ENCODE measurements around the gene MEMO1. TPM values are rescaled to one million over a fixed set of nuclear protein-coding genes. Genes with fewer than 3 reads are reported as not detected.
"Not testable (repeated sequence)": the region's sequence is repeated elsewhere in the genome, so short reads cannot be mapped to it uniquely, and the experiment has no call there.

The MEMO1 gene
- total RNA-seq, 2 experiments from 2014 or later, result 43.5 to 43.8 TPM

- peak overlapping the region; percentile 9 for H3K27ac Mint-ChIP-seq
- POLR2A ChIA-PET, result no interaction called here
- no peaks in the 10 kb centered on the region for H3K9me3 Mint-ChIP-seq
- no peaks in the 10 kb centered on the region for H3K27me3 Mint-ChIP-seq
- peaks cover 12% of the 10 kb centered on the region for H3K4me1 Mint-ChIP-seq
- DNase-seq (no peak), ATAC-seq (ENCODE audit: low read depth) (no peak)
- no peak overlapping the region for H3K4me3 Mint-ChIP-seq
- H3K36me3 Mint-ChIP-seq, result peaks cover 24% of the 10 kb centered on the region
Measured at GRCh38 chr2:31987454-31988220, 23.2 kb downstream of the MEMO1 start.

- H3K36me3 Mint-ChIP-seq, result peaks cover 20% of the 10 kb centered on the region
Measured at GRCh38 chr2:31986906-31987305, 23.9 kb downstream of the MEMO1 start.

DNA sequence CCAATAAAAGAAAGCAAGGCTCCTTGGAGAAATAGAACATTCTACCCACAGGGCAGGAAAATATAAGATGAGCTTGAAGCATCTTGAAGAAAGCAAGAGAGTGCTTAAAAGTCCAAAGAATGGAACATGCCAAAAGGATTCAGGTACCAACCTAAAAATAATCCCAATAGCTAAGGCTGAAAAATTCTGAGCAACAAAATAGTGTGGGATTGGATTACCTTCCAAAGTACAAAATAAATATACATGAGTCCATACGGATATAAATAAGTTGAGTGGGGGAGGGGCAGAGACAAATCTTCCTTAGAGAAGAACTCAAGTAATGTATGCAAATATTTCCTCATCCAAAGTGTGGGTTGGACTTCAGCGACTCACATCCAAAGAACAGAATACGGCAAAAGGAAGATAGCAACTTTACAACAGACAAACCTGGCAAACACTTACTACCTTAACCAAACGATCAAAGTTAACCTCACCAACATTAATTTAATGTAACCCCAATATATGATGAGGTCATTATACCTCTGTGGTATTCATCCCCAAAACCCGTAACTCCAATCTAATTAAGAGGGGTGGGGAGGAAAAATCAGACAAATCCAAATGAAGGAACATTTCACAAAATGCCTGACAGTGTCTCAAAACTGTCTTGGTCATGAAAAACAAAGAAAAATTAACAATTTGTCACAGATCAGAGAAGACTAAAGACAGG lies 26.9 kb downstream of the MEMO1 start:
- H3K4me3 Mint-ChIP-seq, result no peak overlapping the region
- peaks cover 18% of the 10 kb centered on the region for H3K4me1 Mint-ChIP-seq
- POLR2A ChIA-PET, result no interaction called here

More at GRCh38 chr2:31986906-31987305, 23.9 kb downstream of the MEMO1 start:
- Mint-ChIP-seq H3K27ac (no peak overlapping the region), H3K4me3 (no peak overlapping the region), H3K27me3 (no peaks in the 10 kb centered on the region), H3K4me1 (peaks cover 12% of the 10 kb centered on the region), H3K9me3 (no peaks in the 10 kb centered on the region)
- ATAC-seq (ENCODE audit: low read depth) (no peak), DNase-seq (no peak)
- POLR2A ChIA-PET, result interaction anchor here (0.7 kb wide), 1 partner anchor 27 kb away, joined by 3 read pairs; no protein-coding TSS in a partner anchor

GRCh38 chr2:31980674-31981356 lies 30.0 kb downstream of the MEMO1 start:
- DNase-seq (no peak), ATAC-seq (ENCODE audit: low read depth) (peak; percentile 76)
- Mint-ChIP-seq H3K4me1 (peaks cover 13% of the 10 kb centered on the region), H3K4me3 (no peak overlapping the region), H3K9me3 (peaks cover 4% of the 10 kb centered on the region), H3K27ac (peak overlapping the region; percentile 48), H3K36me3 (peaks cover 18% of the 10 kb centered on the region), H3K27me3 (no peaks in the 10 kb centered on the region)
- POLR2A ChIA-PET, result no interaction called here

More for the DNA sequence above, 26.9 kb downstream of the MEMO1 start:
- H3K36me3 Mint-ChIP-seq, result peaks cover 14% of the 10 kb centered on the region
- ATAC-seq (ENCODE audit: low read depth), result no peak
- H3K27ac Mint-ChIP-seq, result no peak overlapping the region
- DNase-seq, result no peak
- H3K9me3 Mint-ChIP-seq, result peaks cover 1% of the 10 kb centered on the region
- no peaks in the 10 kb centered on the region for H3K27me3 Mint-ChIP-seq

GRCh38 chr2:31979956-31980355 lies 30.9 kb downstream of the MEMO1 start:
- Mint-ChIP-seq H3K27me3 (no peaks in the 10 kb centered on the region), H3K9me3 (peaks cover 4% of the 10 kb centered on the region), H3K36me3 (peaks cover 18% of the 10 kb centered on the region), H3K27ac (no peak overlapping the region), H3K4me1 (peaks cover 13% of the 10 kb centered on the region), H3K4me3 (no peak overlapping the region)
- POLR2A ChIA-PET, result no interaction called here
- ATAC-seq (ENCODE audit: low read depth) (no peak), DNase-seq (no peak)

- peaks cover 11% of the 10 kb centered on the region for H3K4me1 Mint-ChIP-seq
- H3K27ac Mint-ChIP-seq, result no peak overlapping the region
- no peak overlapping the region for H3K4me3 Mint-ChIP-seq
- H3K27me3 Mint-ChIP-seq, result no peaks in the 10 kb centered on the region
- ATAC-seq (ENCODE audit: low read depth) (no peak), DNase-seq (no peak)
- H3K36me3 Mint-ChIP-seq, result peaks cover 14% of the 10 kb centered on the region
- H3K9me3 Mint-ChIP-seq, result peaks cover 4% of the 10 kb centered on the region
- POLR2A ChIA-PET, result no interaction called here
Measured at GRCh38 chr2:31979018-31979417, 31.8 kb downstream of the MEMO1 start.

DNA sequence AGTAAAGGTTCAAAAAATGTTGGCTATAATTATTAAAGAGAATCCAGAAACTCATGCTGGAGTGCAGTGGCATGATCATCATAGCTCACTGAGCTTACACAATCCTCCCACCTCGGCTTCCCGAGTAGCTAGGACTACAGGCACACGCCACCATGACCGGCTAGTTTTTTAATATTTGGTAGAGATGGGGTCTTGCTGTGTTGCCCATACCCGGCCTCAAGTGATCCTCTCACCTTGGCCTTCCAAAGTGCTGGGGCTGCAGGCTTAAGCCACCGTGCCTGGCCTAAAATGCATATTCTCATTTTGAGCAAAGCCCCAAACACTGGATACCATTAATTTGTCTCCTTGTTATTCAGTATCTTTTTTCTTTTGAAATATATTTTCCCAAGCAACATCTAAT lies 32.4 kb downstream of the MEMO1 start:
- Mint-ChIP-seq H3K9me3 (peaks cover 4% of the 10 kb centered on the region), H3K36me3 (peaks cover 10% of the 10 kb centered on the region)

DNA sequence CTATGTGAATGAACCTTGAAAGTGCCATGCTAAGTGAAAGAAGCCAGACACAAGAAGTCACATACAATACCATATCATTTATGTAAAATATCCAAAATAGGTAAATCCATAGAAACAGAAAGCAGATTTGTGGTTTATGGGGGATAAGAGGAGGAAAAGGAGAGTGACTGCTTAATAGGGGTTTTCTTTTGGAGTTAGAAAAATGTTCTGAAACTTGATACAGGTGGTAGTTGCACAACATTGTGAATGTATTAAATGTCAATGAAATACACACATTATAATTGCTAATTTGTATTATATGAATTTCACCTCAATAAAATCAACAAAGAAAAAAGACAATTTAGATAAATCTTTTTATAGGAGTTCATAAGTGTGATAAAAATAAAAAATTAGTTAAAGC lies 37.1 kb downstream of the MEMO1 start:
- Mint-ChIP-seq H3K9me3 (peaks cover 1% of the 10 kb centered on the region), H3K4me3 (no peak overlapping the region), H3K27me3 (no peaks in the 10 kb centered on the region), H3K36me3 (peaks cover 8% of the 10 kb centered on the region), H3K4me1 (peaks cover 8% of the 10 kb centered on the region), H3K27ac (no peak overlapping the region)
- POLR2A ChIA-PET, result no interaction called here
- ATAC-seq (ENCODE audit: low read depth), result no peak
- DNase-seq, result no peak

More for the DNA sequence above, 32.4 kb downstream of the MEMO1 start:
- POLR2A ChIA-PET, result no interaction called here
- Mint-ChIP-seq H3K4me3 (no peak overlapping the region), H3K27me3 (no peaks in the 10 kb centered on the region), H3K4me1 (peaks cover 13% of the 10 kb centered on the region), H3K27ac (no peak overlapping the region)
- DNase-seq (no peak), ATAC-seq (ENCODE audit: low read depth) (no peak)

GRCh38 chr2:31972059-31972458 lies 38.7 kb downstream of the MEMO1 start:
- POLR2A ChIA-PET, result no interaction called here

GRCh38 chr2:31969178-31969577 lies 41.6 kb downstream of the MEMO1 start:
- ATAC-seq (ENCODE audit: low read depth) (no peak), DNase-seq (no peak)
- no peak overlapping the region for H3K27ac Mint-ChIP-seq
- POLR2A ChIA-PET, result no interaction called here
- no peaks in the 10 kb centered on the region for H3K27me3 Mint-ChIP-seq
- peaks cover 14% of the 10 kb centered on the region for H3K4me1 Mint-ChIP-seq
- no peak overlapping the region for H3K4me3 Mint-ChIP-seq
- no peaks in the 10 kb centered on the region for H3K9me3 Mint-ChIP-seq
- peaks cover 12% of the 10 kb centered on the region for H3K36me3 Mint-ChIP-seq

More at GRCh38 chr2:31972059-31972458, 38.7 kb downstream of the MEMO1 start:
- ATAC-seq (ENCODE audit: low read depth) (no peak), DNase-seq (no peak)
- H3K4me1 Mint-ChIP-seq, result peaks cover 9% of the 10 kb centered on the region
- no peaks in the 10 kb centered on the region for H3K9me3 Mint-ChIP-seq
- H3K27ac Mint-ChIP-seq, result no peak overlapping the region
- no peak overlapping the region for H3K4me3 Mint-ChIP-seq
- H3K27me3 Mint-ChIP-seq, result no peaks in the 10 kb centered on the region
- peaks cover 7% of the 10 kb centered on the region for H3K36me3 Mint-ChIP-seq

- H3K4me1 Mint-ChIP-seq, result peaks cover 18% of the 10 kb centered on the region
- ATAC-seq (ENCODE audit: low read depth) (no peak), DNase-seq (no peak)
- H3K9me3 Mint-ChIP-seq, result no peaks in the 10 kb centered on the region
- POLR2A ChIA-PET, result no interaction called here
- H3K4me3 Mint-ChIP-seq, result no peak overlapping the region
- no peak overlapping the region for H3K27ac Mint-ChIP-seq
- H3K36me3 Mint-ChIP-seq, result peaks cover 15% of the 10 kb centered on the region
- H3K27me3 Mint-ChIP-seq, result no peaks in the 10 kb centered on the region
Measured at GRCh38 chr2:31967790-31968189, 43.0 kb downstream of the MEMO1 start.

DNA sequence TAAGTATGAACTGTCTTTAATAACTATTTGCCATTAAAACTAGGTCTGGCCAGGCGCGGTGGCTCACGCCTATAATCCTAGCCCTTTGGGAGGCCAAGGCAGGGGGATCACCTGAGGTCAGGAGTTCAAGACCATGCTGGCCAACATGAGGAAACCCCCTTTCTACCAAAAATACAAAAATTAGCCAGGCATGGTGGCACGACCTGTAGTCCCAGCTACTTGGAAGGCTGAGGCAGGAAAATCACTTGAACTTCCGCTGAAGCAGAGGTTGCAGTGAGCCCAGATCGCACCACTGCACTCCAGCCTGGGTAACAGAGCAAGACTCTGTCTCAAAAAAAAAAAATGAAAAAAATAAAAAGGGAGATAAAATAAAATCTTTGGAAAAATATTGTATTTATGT lies 44.4 kb downstream of the MEMO1 start:
- DNase-seq, result not testable (repeated sequence)

GRCh38 chr2:31965094-31965493 lies 45.7 kb downstream of the MEMO1 start:
- ATAC-seq (ENCODE audit: low read depth), result no peak
- Mint-ChIP-seq H3K4me3 (no peak overlapping the region), H3K9me3 (no peaks in the 10 kb centered on the region), H3K27me3 (no peaks in the 10 kb centered on the region), H3K27ac (no peak overlapping the region), H3K36me3 (peaks cover 13% of the 10 kb centered on the region), H3K4me1 (peaks cover 22% of the 10 kb centered on the region)
- POLR2A ChIA-PET, result no interaction called here
- no peak for DNase-seq

More for the DNA sequence above, 44.4 kb downstream of the MEMO1 start:
- POLR2A ChIA-PET, result interaction anchor here (1.0 kb wide), 1 partner anchor 73 kb away, joined by 3 read pairs; the partner anchor contains the start of gene DPY30
- not testable (repeated sequence) for H3K9me3 Mint-ChIP-seq; H3K27me3 Mint-ChIP-seq; H3K27ac Mint-ChIP-seq; ATAC-seq (ENCODE audit: low read depth); H3K4me3 Mint-ChIP-seq
- Mint-ChIP-seq H3K36me3 (peaks cover 13% of the 10 kb centered on the region), H3K4me1 (peaks cover 22% of the 10 kb centered on the region)
